Karpas-422 (cell line): Measurements from ENCODE around the gene ZNF69. TPM values are rescaled to one million over a fixed set of nuclear protein-coding genes. Genes with fewer than 3 reads are reported as not detected.
"Not testable (repeated sequence)": the region's sequence is repeated elsewhere in the genome, so short reads cannot be mapped to it uniquely, and the experiment has no call there.

Experiments
- DNase-seq: peaks from one replicate; pipeline ENCODE4 v3.0.0-alpha.2; 2015
- H2AFZ ChIP-seq: fragments of 200-600 bp; sonication (generic); 2 replicates; pipeline ENCODE4 v1.6.1; 2014; ENCODE audit warnings: antibody characterized with exemption, low read length, mixed read lengths
- H3K27ac ChIP-seq: fragments of 200-600 bp; sonication (generic); 2 replicates; pipeline ENCODE4 v1.5.1; 2014; ENCODE audit warnings: mild to moderate bottlenecking, low read length, moderate library complexity
- H3K27me3 ChIP-seq: fragments of 200-600 bp; sonication (generic); 2 replicates; pipeline ENCODE4 v1.6.1; 2014; ENCODE audit warnings: low read length, mixed read lengths
- H3K36me3 ChIP-seq: fragments of 200-600 bp; sonication (generic); 2 replicates; pipeline ENCODE4 v1.6.1; 2014; ENCODE audit warnings: low read length, mixed read lengths; ENCODE audit not compliant: insufficient read depth
- H3K4me1 ChIP-seq: fragments of 200-600 bp; sonication (generic); 2 replicates; pipeline ENCODE4 v1.6.1; 2014; ENCODE audit warnings: mild to moderate bottlenecking, low read length, mixed read lengths
- H3K4me2 ChIP-seq: fragments of 200-600 bp; sonication (generic); 2 replicates; pipeline ENCODE4 v1.6.1; 2014; ENCODE audit warnings: low read length, low read depth, mild to moderate bottlenecking; ENCODE audit not compliant: poor library complexity, severe bottlenecking
- H3K4me3 ChIP-seq: fragments of 200-600 bp; sonication (generic); 2 replicates; pipeline ENCODE4 v1.5.1; 2014; ENCODE audit warnings: mild to moderate bottlenecking, antibody characterized with exemption, low read length, mixed read lengths
- H3K79me2 ChIP-seq: fragments of 200-600 bp; sonication (generic); 2 replicates; pipeline ENCODE4 v1.6.1; 2014; ENCODE audit warnings: mild to moderate bottlenecking, low read length, mixed read lengths
- H3K9ac ChIP-seq: fragments of 200-600 bp; sonication (generic); 2 replicates; pipeline ENCODE4 v1.6.0; 2014; ENCODE audit warnings: low read length
- H3K9me2 ChIP-seq: fragments of 200-600 bp; sonication (generic), shearing (Covaris generic); replicated peaks from 2 replicates; pipeline ENCODE4 v1.6.0; 2014; ENCODE audit warnings: mild to moderate bottlenecking, low read length, moderate library complexity; ENCODE audit not compliant: insufficient read depth
- H3K9me3 ChIP-seq: fragments of 300-700, 200-600 bp; sonication (generic); 2 replicates; pipeline ENCODE4 v1.6.1; 2014; ENCODE audit warnings: low read length, mixed read lengths
- H4K20me1 ChIP-seq: fragments of 200-600 bp; sonication (generic); 2 replicates; pipeline ENCODE4 v1.6.1; 2014; ENCODE audit warnings: mild to moderate bottlenecking, antibody characterized with exemption, low read length, low read depth; ENCODE audit not compliant: insufficient read depth
- total RNA-seq: library from RNA; depleted of rRNA; stranded (reverse); fragments of >200 nt; shearing (Covaris generic); gene quantifications from 2 replicates; pipeline ENCODE4 v1.2.3, GENCODE V29; 2014; ENCODE audit warnings: low replicate concordance; rRNA removed

Gene ZNF69
- total RNA-seq, 1 experiment from 2014 or later = 12.9 TPM

- Histone ChIP-seq H3K27me3 (no peaks in the 10 kb centered on the region), H3K36me3 (peaks cover 90% of the 10 kb centered on the region), H3K9ac (no peak overlapping the region), H3K79me2 (peaks cover 16% of the 10 kb centered on the region), H3K4me2 (no peak overlapping the region), H3K9me2 (no peaks in the 10 kb centered on the region), H3K4me3 (no peak overlapping the region), H3K9me3 (peaks cover 72% of the 10 kb centered on the region), H3K4me1 (no peaks in the 10 kb centered on the region), H2AFZ (no peak overlapping the region), H3K27ac (no peak overlapping the region), H4K20me1 (no peaks in the 10 kb centered on the region)
- DNase-seq = peak; percentile 51
These were observed 61.6 kb downstream of the ZNF69 start for GRCh38 chr19:11949201-11949600.

GRCh38 chr19:11949614-11950080, 62.1 kb downstream of the ZNF69 start:
- not testable (repeated sequence) for DNase-seq, H3K27me3 ChIP-seq, H4K20me1 ChIP-seq, H2AFZ ChIP-seq, H3K4me2 ChIP-seq, H3K27ac ChIP-seq, H3K4me1 ChIP-seq, H3K9ac ChIP-seq, H3K9me2 ChIP-seq
- H3K36me3 ChIP-seq = peaks cover 86% of the 10 kb centered on the region
- peaks cover 11% of the 10 kb centered on the region for H3K79me2 ChIP-seq
- H3K4me3 ChIP-seq = peak overlapping the region; percentile 23
- H3K9me3 ChIP-seq = peaks cover 70% of the 10 kb centered on the region

GRCh38 chr19:11950312-11950711, 62.7 kb downstream of the ZNF69 start:
- Histone ChIP-seq H3K9me2 (no peaks in the 10 kb centered on the region), H3K9ac (no peak overlapping the region), H3K9me3 (peaks cover 63% of the 10 kb centered on the region), H3K79me2 (peaks cover 5% of the 10 kb centered on the region), H3K4me2 (no peak overlapping the region), H3K27ac (no peak overlapping the region), H3K36me3 (peaks cover 79% of the 10 kb centered on the region), H3K4me3 (peak overlapping the region; percentile 23), H2AFZ (no peak overlapping the region), H4K20me1 (no peaks in the 10 kb centered on the region), H3K27me3 (no peaks in the 10 kb centered on the region), H3K4me1 (no peaks in the 10 kb centered on the region)
- DNase-seq = no peak

Other genes starting within 250 kb of the ZNF69 start
- 5.9 and 8.8 TPM in 2 replicates for gene ZNF823, start 148.8 kb upstream of the ZNF69 start, total RNA-seq
- 15.8 and 16.4 TPM in 2 replicates for gene ZNF441, start 120.8 kb upstream of the ZNF69 start, total RNA-seq
- gene ZNF491, start 89.3 kb upstream of the ZNF69 start, total RNA-seq = 2.2 and 3.1 TPM in 2 replicates
- 19.2 and 19.6 TPM in 2 replicates for gene ZNF440, start 73.5 kb upstream of the ZNF69 start, total RNA-seq
- gene ZNF439, start 39.1 kb upstream of the ZNF69 start, total RNA-seq = 16.5 and 19.4 TPM in 2 replicates
- gene ZNF700, start 37.3 kb downstream of the ZNF69 start, total RNA-seq = 15.8 and 29.9 TPM in 2 replicates
- 3.2 and 9.2 TPM in 2 replicates for gene ZNF763, start 77.3 kb downstream of the ZNF69 start, total RNA-seq
- 4.4 and 6.0 TPM in 2 replicates for gene ZNF433, start 147.9 kb downstream of the ZNF69 start, total RNA-seq
- 0.71 and 0.79 TPM in 2 replicates for gene ZNF878, start 165.2 kb downstream of the ZNF69 start, total RNA-seq
- gene ZNF844, start 176.9 kb downstream of the ZNF69 start, total RNA-seq = 7.0 and 11.7 TPM in 2 replicates